H4 (cell line): Measurements from ENCODE around the gene YJEFN3. TPM values are rescaled to one million over a fixed set of nuclear protein-coding genes. Genes with fewer than 3 reads are reported as not detected.

Experiments used
- DNase-seq: peaks from one replicate; pipeline ENCODE4 v3.0.0-alpha.2; 2015; ENCODE audit warnings: low spot score
- total RNA-seq: library from RNA; depleted of rRNA; stranded (reverse); fragments of >200 nt; shearing (Covaris generic); gene quantifications from 2 replicates; pipeline ENCODE4 v1.2.3, GENCODE V29; 2014

YJEFN3 gene
- total RNA-seq, 1 experiment from 2014 or later: 0.10 TPM

DNA sequence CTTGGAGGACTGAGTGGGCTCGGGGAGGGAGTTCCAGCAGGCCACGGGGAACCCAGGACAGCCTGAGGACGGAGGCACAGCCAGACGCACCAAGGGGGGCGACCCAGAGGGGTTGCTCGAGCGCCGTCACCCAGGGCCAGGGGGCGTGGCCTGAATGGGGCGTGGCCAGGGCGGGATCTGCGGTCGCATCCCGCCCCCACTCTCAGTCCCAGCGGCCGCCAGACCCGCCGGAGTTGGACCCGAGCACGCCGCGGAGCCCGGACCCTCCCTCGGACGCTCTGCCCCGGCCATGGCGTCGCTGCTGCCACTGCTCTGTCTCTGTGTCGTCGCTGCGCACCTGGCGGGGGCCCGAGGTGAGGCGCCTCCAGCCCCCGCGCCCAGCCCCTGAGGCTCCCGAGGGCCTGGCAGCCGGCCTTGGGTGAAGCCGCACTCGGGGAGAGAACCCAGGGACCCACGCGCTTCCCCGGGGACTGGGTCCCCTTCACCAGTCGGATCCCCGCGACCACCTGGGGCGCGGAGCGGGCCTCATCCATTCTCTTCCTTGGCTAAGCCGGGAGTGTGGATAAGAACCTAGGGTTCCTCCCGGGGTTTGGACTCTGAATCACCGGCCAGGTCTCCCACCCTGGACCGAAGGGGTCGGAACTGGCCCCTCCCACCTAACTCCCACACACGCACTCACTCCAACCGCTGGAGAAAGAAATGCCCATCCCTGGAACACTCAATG lies 9.5 kb downstream of the YJEFN3 start, which contains the start of gene CILP2:
CILP2 (plus strand) TSS at position 205 of the 724 bp plus-strand sequence; CDS start at position 290, 85 bp downstream.
- no peak for DNase-seq

GRCh38 chr19:19538785-19539166 lies 10.1 kb downstream of the YJEFN3 start:
- no peak for DNase-seq

GRCh38 chr19:19539698-19540063 lies 11.0 kb downstream of the YJEFN3 start:
- DNase-seq: no peak

DNA sequence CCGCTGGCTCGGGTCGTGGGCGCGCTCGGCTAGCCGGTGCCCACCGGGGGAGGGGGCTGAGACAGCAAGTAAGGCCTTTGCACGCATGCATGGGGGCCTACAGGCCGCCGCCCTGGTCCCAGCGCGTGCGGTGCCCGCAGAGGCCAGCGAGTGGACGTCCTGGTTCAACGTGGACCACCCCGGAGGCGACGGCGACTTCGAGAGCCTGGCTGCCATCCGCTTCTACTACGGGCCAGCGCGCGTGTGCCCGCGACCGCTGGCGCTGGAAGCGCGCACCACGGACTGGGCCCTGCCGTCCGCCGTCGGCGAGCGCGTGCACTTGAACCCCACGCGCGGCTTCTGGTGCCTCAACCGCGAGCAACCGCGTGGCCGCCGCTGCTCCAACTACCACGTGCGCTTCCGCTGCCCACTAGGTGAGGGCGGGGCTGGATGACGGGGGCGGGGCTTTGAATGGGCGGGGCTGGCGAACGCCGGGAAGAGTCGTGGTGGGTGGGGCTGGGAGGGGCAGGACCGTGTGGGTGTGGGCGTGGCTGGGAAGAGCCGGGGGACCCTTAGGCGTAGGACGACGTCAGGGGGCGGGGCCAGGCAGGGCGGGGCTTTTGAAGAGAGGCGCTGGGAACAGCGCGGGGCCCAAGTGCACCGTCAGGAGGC lies 11.5 kb downstream of the YJEFN3 start:
- DNase-seq: no peak

- DNase-seq: no peak
Observed at GRCh38 chr19:19540715-19541515, 12.2 kb downstream of the YJEFN3 start.

DNA sequence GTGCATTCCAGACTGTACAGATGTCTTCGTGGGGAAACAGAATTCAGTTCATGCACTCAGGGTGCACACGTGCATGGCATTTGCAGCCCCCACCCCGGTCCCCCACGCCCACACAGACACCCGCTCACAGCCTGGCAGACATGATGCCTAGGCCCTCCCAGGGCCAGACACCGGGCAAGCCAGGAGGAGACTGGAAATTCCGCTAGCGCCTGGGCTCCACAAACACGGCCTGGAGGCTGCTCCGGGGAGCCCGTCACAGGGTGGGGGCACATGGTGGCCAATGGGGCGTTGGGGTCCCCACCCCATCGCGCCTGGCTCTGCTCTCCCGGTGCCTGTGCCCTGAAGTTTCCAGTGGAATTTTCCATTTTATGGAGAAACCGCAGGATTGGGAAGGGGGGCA lies 12.9 kb downstream of the YJEFN3 start:
- DNase-seq: no peak

- DNase-seq: no peak
Observed at GRCh38 chr19:19542507-19542906, 13.8 kb downstream of the YJEFN3 start.

DNA sequence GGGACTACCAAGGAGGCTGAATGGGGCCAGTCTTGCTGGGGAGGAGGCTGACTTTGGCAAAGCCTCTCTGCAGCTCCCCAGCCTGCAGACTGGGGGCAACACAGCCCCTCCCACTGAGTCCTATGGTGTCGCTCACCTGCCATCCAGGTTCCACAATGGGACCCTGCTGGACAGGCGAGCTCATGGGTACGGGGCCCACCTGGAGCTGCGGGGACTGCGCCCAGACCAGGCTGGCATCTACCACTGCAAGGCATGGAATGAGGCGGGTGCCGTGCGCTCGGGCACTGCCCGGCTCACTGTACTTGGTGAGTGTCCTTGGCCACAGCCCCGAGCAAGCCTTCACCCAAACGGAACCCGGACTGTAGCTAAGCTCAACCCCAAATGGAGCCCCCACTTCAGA lies 14.4 kb downstream of the YJEFN3 start:
- DNase-seq: no peak

- DNase-seq: no peak
Observed at GRCh38 chr19:19543640-19544039, 14.9 kb downstream of the YJEFN3 start.

- DNase-seq: no peak
Observed at GRCh38 chr19:19544257-19544953, 15.7 kb downstream of the YJEFN3 start.

DNA sequence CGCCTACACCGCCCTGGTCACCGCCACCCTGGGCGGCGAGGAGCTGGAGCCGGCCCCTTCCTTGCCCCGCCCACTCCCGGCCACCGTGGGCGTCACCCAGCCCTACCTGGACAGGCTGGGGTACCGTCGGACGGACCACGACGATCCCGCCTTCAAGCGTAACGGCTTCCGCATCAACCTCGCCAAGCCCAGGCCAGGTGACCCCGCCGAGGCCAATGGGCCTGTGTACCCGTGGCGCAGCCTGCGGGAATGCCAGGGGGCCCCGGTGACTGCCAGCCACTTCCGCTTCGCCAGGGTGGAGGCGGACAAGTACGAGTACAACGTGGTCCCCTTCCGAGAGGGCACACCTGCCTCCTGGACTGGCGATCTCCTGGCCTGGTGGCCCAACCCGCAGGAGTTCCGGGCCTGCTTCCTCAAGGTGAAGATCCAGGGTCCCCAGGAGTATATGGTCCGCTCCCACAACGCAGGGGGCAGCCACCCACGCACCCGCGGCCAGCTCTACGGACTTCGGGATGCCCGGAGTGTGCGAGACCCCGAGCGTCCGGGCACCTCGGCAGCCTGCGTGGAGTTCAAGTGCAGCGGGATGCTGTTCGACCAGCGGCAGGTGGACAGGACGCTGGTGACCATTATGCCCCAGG lies 16.4 kb downstream of the YJEFN3 start:
- DNase-seq: no peak

DNA sequence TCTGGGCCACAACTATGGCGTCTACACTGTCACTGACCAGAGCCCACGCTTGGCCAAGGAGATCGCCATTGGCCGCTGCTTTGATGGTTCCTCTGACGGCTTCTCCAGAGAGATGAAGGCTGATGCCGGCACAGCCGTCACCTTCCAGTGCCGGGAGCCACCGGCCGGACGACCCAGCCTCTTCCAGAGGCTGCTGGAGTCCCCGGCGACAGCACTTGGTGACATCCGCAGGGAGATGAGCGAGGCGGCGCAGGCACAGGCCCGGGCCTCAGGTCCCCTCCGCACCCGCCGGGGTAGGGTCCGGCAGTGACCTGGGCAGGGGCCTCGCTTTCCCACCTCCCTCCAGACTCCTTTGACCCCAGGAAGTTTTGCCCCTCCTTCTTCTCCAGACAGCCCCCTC lies 17.0 kb downstream of the YJEFN3 start:
- DNase-seq: no peak

GRCh38 chr19:19546751-19547162 lies 18.0 kb downstream of the YJEFN3 start:
- no peak for DNase-seq

- DNase-seq: no peak
Observed at GRCh38 chr19:19547674-19548336, 19.1 kb downstream of the YJEFN3 start.

DNA sequence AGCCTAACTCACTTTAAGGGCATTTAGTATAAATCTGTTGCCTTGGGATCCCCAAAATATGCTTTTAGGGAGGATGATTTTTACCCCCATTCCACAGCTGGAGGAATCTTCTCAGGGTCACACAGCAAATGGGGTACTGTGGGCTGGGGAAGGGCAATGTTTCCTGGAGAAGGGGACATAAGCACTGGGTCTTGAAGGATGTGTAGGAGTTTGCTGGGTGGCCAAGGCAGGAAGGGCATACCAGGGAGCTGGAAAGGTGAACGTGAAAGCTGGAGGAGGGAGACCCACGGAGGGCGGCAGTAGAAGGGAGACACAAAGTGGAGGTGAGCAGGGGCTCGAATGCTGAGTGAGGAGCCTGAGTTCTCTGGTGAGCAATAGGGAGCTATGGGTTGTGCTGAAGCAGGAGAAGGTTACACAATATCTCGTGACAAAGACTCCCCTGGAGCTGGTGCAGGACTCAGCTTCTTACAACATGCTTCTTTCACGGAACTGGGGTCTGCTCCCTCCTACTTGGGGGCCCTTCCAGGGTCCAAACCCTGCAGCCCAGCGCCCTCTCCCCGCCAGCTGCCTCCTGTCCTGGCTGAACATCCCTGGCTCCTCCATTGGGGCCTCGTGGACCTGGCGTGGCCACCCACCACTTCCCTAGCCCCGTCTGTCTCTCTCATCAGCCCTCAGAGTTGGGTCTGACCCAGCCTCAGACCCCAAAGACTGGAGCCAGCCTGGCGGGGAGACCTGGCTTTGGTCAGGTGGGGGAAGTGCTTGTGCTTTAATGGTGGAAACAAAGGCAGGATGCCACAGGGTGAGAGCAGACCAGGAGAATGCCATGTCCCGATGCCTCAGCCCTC lies 20.4 kb downstream of the YJEFN3 start:
- DNase-seq: no peak

DNA sequence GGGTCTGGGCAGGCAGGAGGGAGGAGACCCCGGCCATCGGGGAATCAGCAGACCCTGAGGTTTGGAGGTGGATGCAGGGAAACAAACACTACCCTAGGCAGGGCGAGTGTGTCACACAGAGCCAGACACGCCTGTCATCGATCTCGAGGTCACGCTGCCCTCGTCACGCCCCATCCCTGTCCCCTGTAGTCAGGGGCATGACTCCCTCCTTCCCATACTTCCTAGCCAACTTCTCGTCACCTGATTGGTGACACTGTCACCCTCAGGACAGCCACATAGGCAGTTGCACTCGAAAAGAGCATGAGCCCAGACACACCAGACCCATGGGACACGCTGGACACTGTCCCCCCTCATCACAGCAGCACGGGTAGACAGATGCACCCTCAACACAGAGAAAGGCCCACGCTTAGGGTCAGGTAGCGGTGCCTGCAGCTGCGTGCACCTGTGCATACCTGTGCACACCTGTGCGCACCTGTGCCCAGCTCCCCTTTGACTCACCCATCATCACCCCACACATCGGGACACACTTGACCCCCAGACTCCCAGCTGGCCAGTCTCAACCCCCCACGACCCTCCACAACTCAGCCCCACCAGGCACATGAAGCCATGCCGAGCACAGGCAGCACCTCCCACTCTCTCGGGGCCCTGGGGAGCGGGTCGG lies 21.2 kb downstream of the YJEFN3 start:
- no peak for DNase-seq

- no peak for DNase-seq
Observed at GRCh38 chr19:19550485-19550929, 21.8 kb downstream of the YJEFN3 start.

DNA sequence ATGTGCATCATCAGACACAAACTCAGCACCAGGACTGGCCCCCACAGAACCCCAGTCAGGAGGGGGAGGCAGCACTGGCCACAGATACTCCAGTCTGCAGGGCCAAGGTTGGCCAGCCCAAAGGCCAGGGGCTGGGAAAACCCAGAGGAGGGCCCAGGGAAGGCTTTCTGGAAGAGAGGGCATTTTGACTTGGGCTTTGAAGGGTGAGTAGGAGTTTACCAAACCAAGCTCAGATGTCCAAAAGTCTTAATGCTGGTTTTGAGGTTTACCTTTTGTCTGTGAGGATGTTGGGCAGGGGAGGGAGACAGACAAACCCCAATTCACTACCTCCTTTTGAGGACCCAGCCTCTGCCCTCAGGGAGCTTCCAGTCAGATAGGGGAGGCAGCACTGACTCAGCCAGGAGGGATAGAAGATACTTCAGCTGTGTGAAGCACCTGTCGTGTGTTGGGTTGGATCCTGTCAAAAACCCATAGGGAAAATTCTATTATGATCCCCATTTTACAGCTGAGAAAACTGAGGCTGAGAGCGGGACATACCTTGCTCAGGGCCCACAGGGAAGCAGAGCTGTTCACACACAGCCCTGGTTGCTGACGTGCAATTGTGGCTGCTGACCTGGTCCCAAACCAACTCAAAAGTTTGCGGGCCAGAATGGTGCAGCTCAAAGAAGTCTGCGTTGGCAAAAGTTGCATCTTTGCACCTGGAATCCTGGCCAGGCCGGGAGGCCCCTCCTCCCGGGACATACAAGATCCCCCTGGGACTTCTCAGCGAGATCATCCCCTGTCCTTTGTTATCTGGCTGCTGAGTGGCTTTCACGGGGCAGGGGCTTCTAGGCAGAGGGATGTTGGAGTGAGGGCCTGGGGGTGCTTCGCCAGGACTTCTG lies 22.5 kb downstream of the YJEFN3 start:
- DNase-seq: no peak

DNA sequence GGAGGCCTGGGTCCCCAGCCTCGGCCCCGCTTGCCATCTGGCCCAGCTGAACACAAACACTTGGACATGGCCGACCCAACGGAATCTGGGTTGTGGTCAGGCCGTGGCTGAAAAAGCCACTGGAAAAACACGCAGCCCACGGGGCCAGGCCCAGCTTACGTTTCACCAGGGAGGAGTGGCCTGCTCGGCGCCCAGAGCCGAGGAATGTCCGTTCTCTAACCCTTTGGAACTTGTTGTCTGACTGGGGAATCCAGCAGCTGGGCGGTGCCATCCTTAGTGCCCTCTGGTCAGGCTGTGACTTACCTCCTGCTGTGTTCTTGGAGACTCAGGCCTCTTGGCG lies 23.1 kb downstream of the YJEFN3 start:
- DNase-seq: no peak
